PC-9 (cell line): Measurements from ENCODE around the gene RABAC1. TPM values are rescaled to one million over a fixed set of nuclear protein-coding genes. Genes with fewer than 3 reads are reported as not detected.
"Not testable (repeated sequence)": the region's sequence is repeated elsewhere in the genome, so short reads cannot be mapped to it uniquely, and the experiment has no call there.

Experiments
- BruUV-seq: library from RNA; stranded (reverse); fragments of 400-500 nt; replicated peaks from 2 replicates; lab custom pipeline; 2021; lab: Mats Ljungman, UMichigan
- CTCF ChIA-PET: fragments of 300-600 bp; sonication (Branson Sonifier 250); formaldehyde crosslinking; loops from one replicate; lab custom pipeline; 2022; ENCODE audit warnings: antibody characterized with exemption; lab: Charles Lee
- POLR2A ChIA-PET: fragments of 300-600 bp; sonication (Branson Sonifier 250); formaldehyde crosslinking; loops from one replicate; lab custom pipeline; 2022; ENCODE audit warnings: antibody characterized with exemption; ENCODE audit not compliant: unreplicated experiment; lab: Charles Lee
- DNase-seq, 2 experiments: peaks; one replicate each; pipeline versions ENCODE4 v3.0.0 to v3.0.0-alpha.2; 2015 to 2022; ENCODE audit warnings: mixed read lengths in 1 of 2
- H2AFZ ChIP-seq: fragments of 200-600 bp; sonication (generic); 2 replicates; pipeline ENCODE4 v1.8.1; 2017; ENCODE audit warnings: antibody characterized with exemption
- H3F3A ChIP-seq: fragments of 200-600 bp; sonication (generic); 2 replicates; pipeline ENCODE4 v1.8.1; 2017; ENCODE audit warnings: antibody characterized with exemption, mild to moderate bottlenecking, low read depth; ENCODE audit not compliant: insufficient read depth
- H3K27ac ChIP-seq: fragments of 200-600 bp; sonication (generic); 2 replicates; pipeline ENCODE4 v1.6.1; 2016; ENCODE audit warnings: mixed run types
- H3K27me3 ChIP-seq: fragments of 200-600 bp; sonication (generic); 2 replicates; pipeline ENCODE4 v1.6.1; 2016; ENCODE audit warnings: low read depth, mixed run types; ENCODE audit not compliant: insufficient read depth
- H3K36me3 ChIP-seq: fragments of 200-600 bp; sonication (generic); 2 replicates; pipeline ENCODE4 v1.6.1; 2016; ENCODE audit warnings: low read depth, mixed run types
- H3K4me1 ChIP-seq: fragments of 200-600 bp; sonication (generic); replicated peaks from 2 replicates; pipeline ENCODE4 v1.6.1; 2016; ENCODE audit warnings: mixed run types; ENCODE audit not compliant: insufficient read depth
- H3K4me2 ChIP-seq: fragments of 200-600 bp; sonication (generic); 2 replicates; pipeline ENCODE4 v1.6.1; 2017; ENCODE audit warnings: mixed run types
- H3K4me3 ChIP-seq: fragments of 200-600 bp; sonication (generic); 2 replicates; pipeline ENCODE4 v1.6.1; 2016; ENCODE audit warnings: mixed run types
- H3K79me2 ChIP-seq: fragments of 200-600 bp; sonication (generic); 2 replicates; pipeline ENCODE4 v1.6.1; 2017; ENCODE audit warnings: low read depth, mixed run types
- H3K9me2 ChIP-seq: fragments of 200-600 bp; sonication (generic); 2 replicates; pipeline ENCODE4 v1.8.1; 2017; ENCODE audit warnings: mild to moderate bottlenecking; ENCODE audit not compliant: insufficient read depth
- H3K9me3 ChIP-seq: fragments of 200-600 bp; sonication (generic); 2 replicates; pipeline ENCODE4 v1.8.1; 2016; ENCODE audit warnings: low read depth; ENCODE audit not compliant: insufficient read depth
- H4K20me1 ChIP-seq: fragments of 200-600 bp; sonication (generic); 2 replicates; pipeline ENCODE4 v1.8.1; 2017; ENCODE audit not compliant: insufficient read depth
- CTCF ChIP-seq: fragments of 200-600 bp; sonication (generic); conservative IDR thresholded peaks from 2 replicates; pipeline ENCODE4 v1.6.1; 2017; ENCODE audit warnings: mixed run types, antibody characterized with exemption, mild to moderate bottlenecking, moderate library complexity
- EZH2 ChIP-seq: fragments of 200-600 bp; sonication (generic); IDR thresholded peaks from 2 replicates; pipeline ENCODE4 v1.8.0; 2017; ENCODE audit warnings: antibody characterized with exemption, low read depth
- intact Hi-C: fragments of 100-400 bp; cut with micrococcal nuclease; formaldehyde crosslinking; loops from one replicate; pipeline ENCODE4 v1.10.0; 2022; ENCODE audit not compliant: unreplicated experiment
- total RNA-seq: library from RNA; stranded (reverse); gene quantifications from 2 replicates; pipeline ENCODE4 v1.2.3, GENCODE V29; 2021

Gene RABAC1
- total RNA-seq, 1 experiment from 2014 or later: 110 TPM

GRCh38 chr19:41994994-41995958, 36.2 kb upstream of the RABAC1 start:
- ChIA-PET POLR2A (no interaction called here), CTCF (no interaction called here)
- no peaks in the 10 kb centered on the region for H3K4me1 ChIP-seq
- H3K79me2 ChIP-seq: no peaks in the 10 kb centered on the region
- H3K4me2 ChIP-seq: no peak overlapping the region
- intact Hi-C loops: loop anchor here (10.0 kb wide), 1 partner anchor 100 kb away; no protein-coding TSS in a partner anchor
- H3F3A ChIP-seq: 0 out of 2 replicates have a peak, but pooled peaks cover 3% of the 10 kb centered on the region
- DNase-seq: no peak
- no peaks in the 10 kb centered on the region for H3K9me2 ChIP-seq
- no peaks in the 10 kb centered on the region; the same call in 1 of the 2 replicates for H4K20me1 ChIP-seq
- H3K4me3 ChIP-seq: no peak overlapping the region
- H3K27ac ChIP-seq: no peak overlapping the region
- no peaks in the 10 kb centered on the region for H3K36me3 ChIP-seq
- no TSS peak for BruUV-seq
- peaks cover 78% of the 10 kb centered on the region for H3K27me3 ChIP-seq
- H2AFZ ChIP-seq: no peak overlapping the region
- no peaks in the 10 kb centered on the region for H3K9me3 ChIP-seq
- TF ChIP-seq CTCF (no peak), EZH2 (no peak)

- Histone ChIP-seq H4K20me1 (no peaks in the 10 kb centered on the region; the same call in 1 of the 2 replicates), H3K4me2 (peak overlapping the region; percentile 65), H3K4me3 (peak overlapping the region; percentile 38; the same call in 1 of the 2 replicates), H3K27ac (no peak overlapping the region), H2AFZ (no peak overlapping the region), H3K9me3 (no peaks in the 10 kb centered on the region), H3K79me2 (no peaks in the 10 kb centered on the region), H3K9me2 (no peaks in the 10 kb centered on the region), H3K27me3 (peaks cover 78% of the 10 kb centered on the region), H3K4me1 (no peaks in the 10 kb centered on the region), H3F3A (0 out of 2 replicates have a peak, but pooled peaks cover 3% of the 10 kb centered on the region), H3K36me3 (no peaks in the 10 kb centered on the region)
- POLR2A ChIA-PET: interaction anchor here (0.6 kb wide), 1 partner anchor 26 kb away, joined by 5 read pairs; no protein-coding TSS in a partner anchor
- intact Hi-C loops: loop anchor here (10.0 kb wide), 1 partner anchor 100 kb away; no protein-coding TSS in a partner anchor
- TF ChIP-seq EZH2: no peak
- TF ChIP-seq CTCF: no peak
- no peak for DNase-seq
- BruUV-seq: no TSS peak
- CTCF ChIA-PET: no interaction called here
Measured at GRCh38 chr19:41994521-41994971, 35.4 kb upstream of the RABAC1 start.

- Histone ChIP-seq H3K4me1 (no peaks in the 10 kb centered on the region), H3K9me2 (no peaks in the 10 kb centered on the region), H3K79me2 (no peaks in the 10 kb centered on the region), H3K27ac (no peak within 1 kb of the TSS), H3F3A (0 out of 2 replicates have a peak, but pooled peaks cover 3% of the 10 kb centered on the region), H3K4me3 (peak within 1 kb of the TSS; percentile 38; the same call in 1 of the 2 replicates), H4K20me1 (no peaks in the 10 kb centered on the region; the same call in 1 of the 2 replicates), H3K36me3 (no peaks in the 10 kb centered on the region), H3K9me3 (no peaks in the 10 kb centered on the region), H3K27me3 (peaks cover 78% of the 10 kb centered on the region), H3K4me2 (peak within 1 kb of the TSS; percentile 65), H2AFZ (no peak within 1 kb of the TSS)
- intact Hi-C loops: loop anchor here (10.0 kb wide), 1 partner anchor 101 kb away; no protein-coding TSS in a partner anchor
- no peak for TF ChIP-seq EZH2
- CTCF ChIA-PET: no interaction called here
- peak in 1 of 2 experiments; percentile 33 for DNase-seq
- BruUV-seq: no TSS peak
- POLR2A ChIA-PET: interaction anchor here (0.6 kb wide), 1 partner anchor 26 kb away, joined by 5 read pairs; no protein-coding TSS in a partner anchor
Measured at GRCh38 chr19:41993612-41994483, 34.7 kb upstream of the RABAC1 start, which contains the start of gene ATP1A3. Gene ATP1A3, minus strand, starts transcription at chr19:41994230. Its CDS starts 154 bp downstream, at chr19:41994076.

- H3K4me3 ChIP-seq, H3K4me2 ChIP-seq, H3K4me1 ChIP-seq, H3K9me3 ChIP-seq, BruUV-seq, H3K79me2 ChIP-seq, CTCF ChIA-PET, H3K9me2 ChIP-seq, H3K27ac ChIP-seq, H4K20me1 ChIP-seq, POLR2A ChIA-PET, H2AFZ ChIP-seq, H3F3A ChIP-seq, H3K36me3 ChIP-seq, DNase-seq: not testable (repeated sequence)
- peaks cover 82% of the 10 kb centered on the region for H3K27me3 ChIP-seq
- intact Hi-C loops: loop anchor here (10.0 kb wide), 1 partner anchor 103 kb away; no protein-coding TSS in a partner anchor
Measured at GRCh38 chr19:41991925-41992569, 32.9 kb upstream of the RABAC1 start.
